HepG2 (cell line): ENCODE results near the gene MYADML2. TPM values are rescaled to one million over a fixed set of nuclear protein-coding genes. Genes with fewer than 3 reads are reported as not detected.

ENCODE experiments used
- ASH2L ChIP-seq: fragments of 300-600, 200-600 bp; sonication (generic); IDR thresholded peaks from 2 replicates; pipeline ENCODE4 v1.7.0; 2017; ENCODE audit warnings: low read depth, mild to moderate bottlenecking, moderate library complexity, mixed read lengths, low read length; ENCODE audit not compliant: insufficient read length
- ATF2 ChIP-seq: sonication (generic); formaldehyde crosslinking; IDR thresholded peaks from 2 replicates; pipeline ENCODE4 v1.4.0; 2020; ENCODE audit warnings: missing genetic modification reagents
- EP300 ChIP-seq, 3 experiments: sonication (generic) in 1 of 3; formaldehyde crosslinking in 1 of 3; IDR thresholded peaks; 2 replicates each; pipeline versions ENCODE4 v1.5.1 to v1.6.1; 2011 to 2020; ENCODE audit warnings: low read depth in 2 of 3, low read length in 2 of 3, borderline replicate concordance in 1 of 3, improper control_type of control experiment in 1 of 3, mild to moderate bottlenecking in 1 of 3, missing genetic modification reagents in 1 of 3, moderate library complexity in 1 of 3
- MIXL1 ChIP-seq: IDR thresholded peaks from 2 replicates; pipeline ENCODE4 v1.6.1; 2016
- SCMH1 ChIP-seq: sonication (generic); formaldehyde crosslinking; IDR thresholded peaks from 2 replicates; pipeline ENCODE4 v1.9.0; 2021; ENCODE audit warnings: missing genetic modification reagents, mild to moderate bottlenecking, borderline replicate concordance
- SMAD3 ChIP-seq: sonication (generic); formaldehyde crosslinking; IDR thresholded peaks from 2 replicates; pipeline ENCODE4 v1.4.0; 2020; ENCODE audit warnings: missing genetic modification reagents
- SRY ChIP-seq: sonication (generic); formaldehyde crosslinking; IDR thresholded peaks from 2 replicates; pipeline ENCODE4 v1.8.0; 2022; ENCODE audit warnings: mild to moderate bottlenecking, missing genetic modification reagents
- SSRP1 ChIP-seq: IDR thresholded peaks from 2 replicates; pipeline ENCODE4 v1.6.1; 2016; ENCODE audit warnings: control low read depth
- TBL1XR1 ChIP-seq: fragments of 150-350 bp; IDR thresholded peaks from 2 replicates; pipeline ENCODE4 v1.6.1; 2014; ENCODE audit warnings: borderline replicate concordance, low read length; ENCODE audit not compliant: partially characterized antibody
- ZBTB38 ChIP-seq: sonication (generic); formaldehyde crosslinking; IDR thresholded peaks from 2 replicates; pipeline ENCODE4 v1.5.1; 2020; ENCODE audit warnings: mild to moderate bottlenecking, missing genetic modification reagents
- ZNF547 ChIP-seq: sonication (generic); formaldehyde crosslinking; IDR thresholded peaks from 2 replicates; pipeline ENCODE4 v1.5.1; 2020; ENCODE audit warnings: mild to moderate bottlenecking, missing genetic modification reagents
- polyA plus RNA-seq, 8 experiments: library from polyadenylated mRNA; depleted of rRNA in 3 of 8; stranded (reverse) in 7 of 8; unstranded in 1 of 8; fragments of >200 nt; fragmentation: Illumina TruSeq in 4 of 8; extraction: Trizol in 4 of 8; gene quantifications; 2 replicates each; pipeline versions ENCODE4 v1.2.1 to v1.2.3, GENCODE V29; 2011 to 2016; ENCODE audit warnings: low read depth in 4 of 8, missing spikeins in 1 of 8, mixed read lengths in 1 of 8; ENCODE audit not compliant: insufficient read depth in 1 of 8
- total RNA-seq, 5 experiments: library from RNA; depleted of rRNA; stranded (reverse); fragments of >200 nt; fragmentation: Illumina TruSeq; extraction: Trizol; gene quantifications; 2 replicates each; pipeline ENCODE4 v1.2.3, GENCODE V29; 2016; ENCODE audit warnings: low read depth in 1 of 5
- TF ChIP-seq, protein P1 (sequence below), 2 experiments: sonication (generic) in 1 of 2; formaldehyde crosslinking in 1 of 2; IDR thresholded peaks; 2 replicates each; pipeline versions ENCODE4 v1.4.0 to v1.6.1; 2016 to 2020; ENCODE audit warnings: borderline replicate concordance in 1 of 2, low read depth in 1 of 2, mild to moderate bottlenecking in 1 of 2, missing genetic modification reagents in 1 of 2
- TF ChIP-seq, protein P2 (sequence below): sonication (generic); formaldehyde crosslinking; IDR thresholded peaks from 2 replicates; pipeline ENCODE4 v1.8.0; 2022; ENCODE audit warnings: mild to moderate bottlenecking, missing genetic modification reagents; ENCODE audit not compliant: insufficient replicate concordance
- TF ChIP-seq, protein P3 (sequence below): sonication (generic); formaldehyde crosslinking; IDR thresholded peaks from 2 replicates; pipeline ENCODE4 v1.4.0; 2020; ENCODE audit warnings: missing genetic modification reagents, borderline replicate concordance

The MYADML2 gene
- total and polyA plus RNA-seq, 2 of the 13 experiments (the other 11 are each of a cell fraction or from before 2014, with no cell fraction given) = not detected

DNA sequence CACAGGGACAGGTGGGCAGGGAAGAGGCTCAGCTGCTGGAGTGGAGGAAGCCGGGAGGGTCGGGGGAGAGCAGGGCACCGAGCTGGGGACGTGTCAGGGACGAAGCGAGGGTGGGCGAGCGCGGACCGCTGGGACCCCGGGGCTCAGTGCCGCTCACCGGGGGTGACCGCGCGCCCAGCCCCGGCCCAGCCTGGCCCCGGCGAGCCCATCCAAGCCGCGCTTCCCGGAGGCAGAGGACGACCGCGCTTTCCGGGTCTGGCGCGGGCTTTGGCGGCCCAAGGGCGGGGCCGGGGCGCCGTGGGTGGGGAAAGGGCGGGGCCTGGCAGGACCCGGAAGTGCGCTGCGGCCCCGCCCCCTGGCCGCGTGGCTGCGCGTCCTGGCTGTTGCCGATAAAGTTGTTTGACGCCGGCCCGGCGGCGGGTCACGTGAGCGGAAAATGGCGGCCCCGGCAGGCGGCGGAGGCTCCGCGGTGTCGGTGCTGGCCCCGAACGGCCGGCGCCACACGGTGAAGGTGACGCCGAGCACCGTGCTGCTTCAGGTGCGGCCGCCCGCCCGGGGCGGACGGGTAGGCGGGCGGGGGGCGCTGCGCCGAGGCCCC, 30.3 kb upstream of the MYADML2 start, which contains the start of gene ASPSCR1 (continued):
- TF ChIP-seq, protein P1, sequence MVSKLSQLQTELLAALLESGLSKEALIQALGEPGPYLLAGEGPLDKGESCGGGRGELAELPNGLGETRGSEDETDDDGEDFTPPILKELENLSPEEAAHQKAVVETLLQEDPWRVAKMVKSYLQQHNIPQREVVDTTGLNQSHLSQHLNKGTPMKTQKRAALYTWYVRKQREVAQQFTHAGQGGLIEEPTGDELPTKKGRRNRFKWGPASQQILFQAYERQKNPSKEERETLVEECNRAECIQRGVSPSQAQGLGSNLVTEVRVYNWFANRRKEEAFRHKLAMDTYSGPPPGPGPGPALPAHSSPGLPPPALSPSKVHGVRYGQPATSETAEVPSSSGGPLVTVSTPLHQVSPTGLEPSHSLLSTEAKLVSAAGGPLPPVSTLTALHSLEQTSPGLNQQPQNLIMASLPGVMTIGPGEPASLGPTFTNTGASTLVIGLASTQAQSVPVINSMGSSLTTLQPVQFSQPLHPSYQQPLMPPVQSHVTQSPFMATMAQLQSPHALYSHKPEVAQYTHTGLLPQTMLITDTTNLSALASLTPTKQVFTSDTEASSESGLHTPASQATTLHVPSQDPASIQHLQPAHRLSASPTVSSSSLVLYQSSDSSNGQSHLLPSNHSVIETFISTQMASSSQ (IDR thresholded peaks at IDR 0.05; ENCODE audit: low read depth) = no peak
- TF ChIP-seq, protein P1 (CRISPR knock-in tag; IDR thresholded peaks at IDR 0.05; ENCODE audit: borderline replicate concordance) = peak; percentile 12; the same call in 1 of the 2 replicates
- TF ChIP-seq, protein P2, sequence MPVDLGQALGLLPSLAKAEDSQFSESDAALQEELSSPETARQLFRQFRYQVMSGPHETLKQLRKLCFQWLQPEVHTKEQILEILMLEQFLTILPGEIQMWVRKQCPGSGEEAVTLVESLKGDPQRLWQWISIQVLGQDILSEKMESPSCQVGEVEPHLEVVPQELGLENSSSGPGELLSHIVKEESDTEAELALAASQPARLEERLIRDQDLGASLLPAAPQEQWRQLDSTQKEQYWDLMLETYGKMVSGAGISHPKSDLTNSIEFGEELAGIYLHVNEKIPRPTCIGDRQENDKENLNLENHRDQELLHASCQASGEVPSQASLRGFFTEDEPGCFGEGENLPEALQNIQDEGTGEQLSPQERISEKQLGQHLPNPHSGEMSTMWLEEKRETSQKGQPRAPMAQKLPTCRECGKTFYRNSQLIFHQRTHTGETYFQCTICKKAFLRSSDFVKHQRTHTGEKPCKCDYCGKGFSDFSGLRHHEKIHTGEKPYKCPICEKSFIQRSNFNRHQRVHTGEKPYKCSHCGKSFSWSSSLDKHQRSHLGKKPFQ (CRISPR knock-in tag) = no peak
- peak; percentile 50; the same call in 1 of the 2 replicates for TF ChIP-seq SMAD3 (CRISPR knock-in tag)
- TF ChIP-seq ZBTB38 (CRISPR knock-in tag) = no peak; the same call in 1 of the 2 replicates
- TF ChIP-seq EP300 (IDR thresholded peaks at IDR 0.05; ENCODE audit: low read depth in 2 of 2, low read length in 2 of 2) = peak; percentile 23 to 69; a peak in 3 of 4 replicates
- no peak for TF ChIP-seq EP300 (CRISPR knock-in tag; IDR thresholded peaks at IDR 0.05; ENCODE audit: borderline replicate concordance)
- TF ChIP-seq ATF2 = 0 out of 2 replicates have a peak, but pooled peaks have one; percentile 43
- TF ChIP-seq SRY (CRISPR knock-in tag) = peak; percentile 90; the same call in 1 of the 2 replicates
- peak; percentile 51 for TF ChIP-seq TBL1XR1
- TF ChIP-seq SCMH1 (CRISPR knock-in tag) = no peak
- peak; percentile 95 for TF ChIP-seq ASH2L
- no peak for TF ChIP-seq MIXL1 (CRISPR knock-in tag)
- peak; percentile 68; the same call in 1 of the 2 replicates for TF ChIP-seq ZNF547
- TF ChIP-seq, protein P3, sequence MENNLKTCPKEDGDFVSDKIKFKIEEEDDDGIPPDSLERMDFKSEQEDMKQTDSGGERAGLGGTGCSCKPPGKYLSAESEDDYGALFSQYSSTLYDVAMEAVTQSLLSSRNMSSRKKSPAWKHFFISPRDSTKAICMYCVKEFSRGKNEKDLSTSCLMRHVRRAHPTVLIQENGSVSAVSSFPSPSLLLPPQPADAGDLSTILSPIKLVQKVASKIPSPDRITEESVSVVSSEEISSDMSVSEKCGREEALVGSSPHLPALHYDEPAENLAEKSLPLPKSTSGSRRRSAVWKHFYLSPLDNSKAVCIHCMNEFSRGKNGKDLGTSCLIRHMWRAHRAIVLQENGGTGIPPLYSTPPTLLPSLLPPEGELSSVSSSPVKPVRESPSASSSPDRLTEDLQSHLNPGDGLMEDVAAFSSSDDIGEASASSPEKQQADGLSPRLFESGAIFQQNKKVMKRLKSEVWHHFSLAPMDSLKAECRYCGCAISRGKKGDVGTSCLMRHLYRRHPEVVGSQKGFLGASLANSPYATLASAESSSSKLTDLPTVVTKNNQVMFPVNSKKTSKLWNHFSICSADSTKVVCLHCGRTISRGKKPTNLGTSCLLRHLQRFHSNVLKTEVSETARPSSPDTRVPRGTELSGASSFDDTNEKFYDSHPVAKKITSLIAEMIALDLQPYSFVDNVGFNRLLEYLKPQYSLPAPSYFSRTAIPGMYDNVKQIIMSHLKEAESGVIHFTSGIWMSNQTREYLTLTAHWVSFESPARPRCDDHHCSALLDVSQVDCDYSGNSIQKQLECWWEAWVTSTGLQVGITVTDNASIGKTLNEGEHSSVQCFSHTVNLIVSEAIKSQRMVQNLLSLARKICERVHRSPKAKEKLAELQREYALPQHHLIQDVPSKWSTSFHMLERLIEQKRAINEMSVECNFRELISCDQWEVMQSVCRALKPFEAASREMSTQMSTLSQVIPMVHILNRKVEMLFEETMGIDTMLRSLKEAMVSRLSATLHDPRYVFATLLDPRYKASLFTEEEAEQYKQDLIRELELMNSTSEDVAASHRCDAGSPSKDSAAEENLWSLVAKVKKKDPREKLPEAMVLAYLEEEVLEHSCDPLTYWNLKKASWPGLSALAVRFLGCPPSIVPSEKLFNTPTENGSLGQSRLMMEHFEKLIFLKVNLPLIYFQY (CRISPR knock-in tag) = peak; percentile 50; the same call in 1 of the 2 replicates
- TF ChIP-seq SSRP1 (CRISPR knock-in tag) = no peak
